Measurements from ENCODE around the gene FAM135A.

FAM135A gene

GRCh38 chr6:70396163-70396562 lies 17.1 kb upstream of the FAM135A start:
- DNase-seq (ENCODE audit: extremely low read depth, low read depth), result no peak
- TF ChIP-seq CTCF (IDR thresholded peaks at IDR 0.05; ENCODE audit: low read depth, low read length, missing control alignments), result no peak
- H3K4me3 ChIP-seq (replicated peaks; ENCODE audit: low read depth, low read length), result no peak overlapping the region

- no peak for DNase-seq (ENCODE audit: extremely low read depth, low read depth)
- no peak for TF ChIP-seq CTCF (IDR thresholded peaks at IDR 0.05; ENCODE audit: low read depth, low read length, missing control alignments)
- no peak overlapping the region for H3K4me3 ChIP-seq (replicated peaks; ENCODE audit: low read depth, low read length)
Measured at GRCh38 chr6:70396796-70397729, 16.2 kb upstream of the FAM135A start.

- no peak for DNase-seq (ENCODE audit: extremely low read depth, low read depth)
- H3K4me3 ChIP-seq (replicated peaks; ENCODE audit: low read depth, low read length), result no peak overlapping the region
- no peak for TF ChIP-seq CTCF (IDR thresholded peaks at IDR 0.05; ENCODE audit: low read depth, low read length, missing control alignments)
Measured at GRCh38 chr6:70398783-70399728, 14.3 kb upstream of the FAM135A start.

- no peak for DNase-seq (ENCODE audit: extremely low read depth, low read depth)
- TF ChIP-seq CTCF (IDR thresholded peaks at IDR 0.05; ENCODE audit: low read depth, low read length, missing control alignments), result no peak
Measured at GRCh38 chr6:70404658-70405057, 8.7 kb upstream of the FAM135A start.

GRCh38 chr6:70409216-70409615 lies 4.1 kb upstream of the FAM135A start:
- no peak overlapping the region for H3K4me3 ChIP-seq (replicated peaks; ENCODE audit: low read depth, low read length)
- no peak for TF ChIP-seq CTCF (IDR thresholded peaks at IDR 0.05; ENCODE audit: low read depth, low read length, missing control alignments)
- no peak for DNase-seq (ENCODE audit: extremely low read depth, low read depth)

More at GRCh38 chr6:70404658-70405057, 8.7 kb upstream of the FAM135A start:
- no peak overlapping the region for H3K4me3 ChIP-seq (replicated peaks; ENCODE audit: low read depth, low read length)

GRCh38 chr6:70411542-70412251 lies 1.6 kb upstream of the FAM135A start:
- no peak overlapping the region; the same call in 1 of the 2 replicates for H3K4me3 ChIP-seq (replicated peaks; ENCODE audit: low read depth, low read length)
- no peak for DNase-seq (ENCODE audit: extremely low read depth, low read depth)
- no peak for TF ChIP-seq CTCF (IDR thresholded peaks at IDR 0.05; ENCODE audit: low read depth, low read length, missing control alignments)

All from HFF-Myc (cell line).